ENCODE results near the gene SLC22A14.
"Not testable (repeated sequence)": the region's sequence is repeated elsewhere in the genome, so short reads cannot be mapped to it uniquely, and the experiment has no call there.

The SLC22A14 gene

GRCh38 chr3:38284756-38285150, 2.7 kb downstream of the SLC22A14 start:
- no peaks in the 10 kb centered on the region for H3K9me3 ChIP-seq (ENCODE audit: control insufficient read depth in 1 of 2, low read length in 2 of 2)
- no peak overlapping the region for H3K27ac ChIP-seq (ENCODE audit: low read depth, low read length)
- no peaks in the 10 kb centered on the region for H3K36me3 ChIP-seq (ENCODE audit: control insufficient read depth in 1 of 2, insufficient read depth in 2 of 2, low read length in 2 of 2)

DNA sequence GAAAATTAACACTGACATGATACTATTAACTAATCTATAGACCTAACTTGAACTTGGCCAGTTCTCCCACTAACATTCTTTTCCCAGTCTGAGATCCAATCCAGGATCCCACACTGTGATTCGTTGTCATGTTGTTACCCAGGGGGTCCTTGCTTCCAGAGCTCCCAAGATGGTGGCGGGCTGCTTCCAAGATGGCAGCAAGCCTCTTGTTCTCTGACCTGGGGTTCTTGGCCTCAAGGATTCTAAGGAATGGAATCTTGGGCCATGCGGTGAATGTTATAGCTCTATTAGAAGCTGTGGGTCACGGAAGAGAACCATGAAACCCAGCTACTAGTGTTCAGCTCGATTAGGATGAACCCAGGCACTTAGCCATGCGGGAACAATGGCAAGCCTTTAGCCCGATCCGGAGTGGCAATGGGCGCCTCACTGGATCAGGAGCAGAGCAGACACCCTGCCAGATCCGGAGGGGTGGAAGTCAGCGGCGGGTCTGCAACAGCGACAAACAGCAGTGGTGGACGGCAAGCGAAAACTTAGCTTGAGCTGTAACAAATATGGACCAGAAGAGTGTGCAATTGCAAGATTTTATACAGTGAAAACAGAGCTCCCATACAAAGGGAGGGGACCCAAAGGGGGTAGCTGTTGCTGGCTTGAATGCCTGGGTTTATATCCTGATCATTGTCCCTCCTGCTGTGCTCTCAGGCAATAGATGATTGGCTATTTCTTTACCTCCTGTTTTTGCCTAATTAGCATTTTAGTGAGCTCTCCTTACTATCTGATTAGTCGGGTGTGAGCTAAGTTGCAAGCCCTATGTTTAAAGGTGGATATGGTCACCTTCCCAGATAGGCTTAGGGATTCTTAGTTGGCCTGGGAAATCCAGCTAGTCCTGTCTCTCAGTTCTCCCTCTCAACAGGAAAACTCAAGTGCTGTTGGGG, 7.5 kb downstream of the SLC22A14 start:
- not testable (repeated sequence) for H3K36me3 ChIP-seq (ENCODE audit: control insufficient read depth in 1 of 2, insufficient read depth in 2 of 2, low read length in 2 of 2); H3K9me3 ChIP-seq (ENCODE audit: control insufficient read depth in 1 of 2, low read length in 2 of 2); H3K27ac ChIP-seq (ENCODE audit: low read depth, low read length); H3K9ac ChIP-seq (ENCODE audit: low read depth in 1 of 2, low read length in 2 of 2); H3K27me3 ChIP-seq (ENCODE audit: control insufficient read depth in 1 of 2, insufficient read depth in 2 of 2, low read length in 2 of 2); H3K4me3 ChIP-seq (ENCODE audit: low read depth in 1 of 2, low read length in 2 of 2); H3K4me1 ChIP-seq (ENCODE audit: control insufficient read depth in 1 of 2, insufficient read depth in 2 of 2, low read length in 2 of 2)

More at GRCh38 chr3:38284756-38285150, 2.7 kb downstream of the SLC22A14 start:
- H3K9ac ChIP-seq (ENCODE audit: low read depth in 1 of 2, low read length in 2 of 2) = no peak overlapping the region
- H3K27me3 ChIP-seq (ENCODE audit: control insufficient read depth in 1 of 2, insufficient read depth in 2 of 2, low read length in 2 of 2) = no peaks in the 10 kb centered on the region
- no peak overlapping the region for H3K4me3 ChIP-seq (ENCODE audit: low read depth in 1 of 2, low read length in 2 of 2)
- no peaks in the 10 kb centered on the region for H3K4me1 ChIP-seq (ENCODE audit: control insufficient read depth in 1 of 2, insufficient read depth in 2 of 2, low read length in 2 of 2)

DNA sequence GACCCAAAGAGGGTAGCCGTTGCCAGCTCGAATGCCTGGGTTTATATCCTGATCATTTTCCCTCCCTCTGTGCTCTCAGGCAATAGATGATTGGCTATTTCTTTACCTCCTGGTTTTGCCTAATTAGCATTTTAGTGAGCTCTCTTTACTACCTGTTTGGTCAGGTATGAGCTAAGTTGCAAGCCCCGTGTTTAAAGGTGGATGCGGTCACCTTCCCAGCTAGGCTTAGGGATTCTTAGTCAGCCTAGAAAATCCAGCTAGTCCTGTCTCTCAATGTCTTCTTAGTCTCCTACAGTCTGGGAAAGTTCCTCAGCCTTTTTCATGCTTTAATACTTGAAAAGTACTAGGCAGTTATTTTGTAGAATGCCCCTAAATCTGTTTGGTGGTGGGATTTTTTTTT, 15.0 kb downstream of the SLC22A14 start:
- H3K27ac ChIP-seq (ENCODE audit: low read depth, low read length); H3K9ac ChIP-seq (ENCODE audit: low read depth in 1 of 2, low read length in 2 of 2); H3K27me3 ChIP-seq (ENCODE audit: control insufficient read depth in 1 of 2, insufficient read depth in 2 of 2, low read length in 2 of 2); H3K4me1 ChIP-seq (ENCODE audit: control insufficient read depth in 1 of 2, insufficient read depth in 2 of 2, low read length in 2 of 2); H3K4me3 ChIP-seq (ENCODE audit: low read depth in 1 of 2, low read length in 2 of 2); H3K9me3 ChIP-seq (ENCODE audit: control insufficient read depth in 1 of 2, low read length in 2 of 2); H3K36me3 ChIP-seq (ENCODE audit: control insufficient read depth in 1 of 2, insufficient read depth in 2 of 2, low read length in 2 of 2): not testable (repeated sequence)

GRCh38 chr3:38297537-38297936, 15.4 kb downstream of the SLC22A14 start:
- no peaks in the 10 kb centered on the region for H3K36me3 ChIP-seq (ENCODE audit: control insufficient read depth in 1 of 2, insufficient read depth in 2 of 2, low read length in 2 of 2)
- no peak overlapping the region for H3K9ac ChIP-seq (ENCODE audit: low read depth in 1 of 2, low read length in 2 of 2)
- no peaks in the 10 kb centered on the region for H3K27me3 ChIP-seq (ENCODE audit: control insufficient read depth in 1 of 2, insufficient read depth in 2 of 2, low read length in 2 of 2)
- no peak overlapping the region for H3K27ac ChIP-seq (ENCODE audit: low read depth, low read length)
- no peaks in the 10 kb centered on the region for H3K4me1 ChIP-seq (ENCODE audit: control insufficient read depth in 1 of 2, insufficient read depth in 2 of 2, low read length in 2 of 2)
- no peaks in the 10 kb centered on the region for H3K9me3 ChIP-seq (ENCODE audit: control insufficient read depth in 1 of 2, low read length in 2 of 2)
- H3K4me3 ChIP-seq (ENCODE audit: low read depth in 1 of 2, low read length in 2 of 2) = no peak overlapping the region

DNA sequence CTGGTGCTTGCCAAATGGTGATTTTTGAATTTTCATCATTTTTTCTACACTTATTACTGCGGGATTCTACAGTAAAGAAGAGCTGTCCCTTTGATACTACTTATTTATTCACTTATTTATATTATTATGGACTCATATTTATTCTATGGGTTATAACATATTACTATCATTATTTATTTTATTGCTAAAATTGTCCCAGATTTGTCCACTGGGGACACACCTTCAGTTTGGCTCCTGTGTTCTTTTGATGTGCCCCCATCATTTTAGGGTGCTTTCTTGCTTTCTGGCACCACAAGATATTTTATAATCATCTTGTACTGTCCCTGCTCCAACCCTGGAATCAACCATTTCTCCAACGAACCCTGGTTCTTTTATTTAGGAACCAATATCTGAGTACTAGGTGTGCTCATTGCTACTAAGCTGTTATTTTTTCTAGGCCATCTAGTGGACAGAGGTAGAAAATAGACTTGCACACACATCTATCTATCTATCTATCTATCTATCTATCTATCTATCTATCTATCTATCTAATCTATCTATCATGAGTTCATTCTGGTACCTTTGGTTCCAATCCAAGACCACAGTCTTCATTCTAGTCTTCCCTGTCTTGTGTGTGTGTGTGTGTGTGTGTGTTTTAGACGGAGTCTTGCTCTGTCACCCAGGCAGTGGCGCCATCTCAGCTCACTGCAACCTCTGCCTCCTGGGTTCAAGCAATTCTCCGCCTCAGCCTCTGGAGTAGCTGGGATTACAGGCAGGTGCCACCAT, 16.0 kb downstream of the SLC22A14 start:
- Histone ChIP-seq H3K36me3 (ENCODE audit: control insufficient read depth in 1 of 2, insufficient read depth in 2 of 2, low read length in 2 of 2) (no peaks in the 10 kb centered on the region), H3K27me3 (ENCODE audit: control insufficient read depth in 1 of 2, insufficient read depth in 2 of 2, low read length in 2 of 2) (no peaks in the 10 kb centered on the region), H3K9ac (ENCODE audit: low read depth in 1 of 2, low read length in 2 of 2) (no peak overlapping the region), H3K4me1 (ENCODE audit: control insufficient read depth in 1 of 2, insufficient read depth in 2 of 2, low read length in 2 of 2) (no peaks in the 10 kb centered on the region), H3K9me3 (ENCODE audit: control insufficient read depth in 1 of 2, low read length in 2 of 2) (no peaks in the 10 kb centered on the region), H3K27ac (ENCODE audit: low read depth, low read length) (no peak overlapping the region), H3K4me3 (ENCODE audit: low read depth in 1 of 2, low read length in 2 of 2) (no peak overlapping the region)

DNA sequence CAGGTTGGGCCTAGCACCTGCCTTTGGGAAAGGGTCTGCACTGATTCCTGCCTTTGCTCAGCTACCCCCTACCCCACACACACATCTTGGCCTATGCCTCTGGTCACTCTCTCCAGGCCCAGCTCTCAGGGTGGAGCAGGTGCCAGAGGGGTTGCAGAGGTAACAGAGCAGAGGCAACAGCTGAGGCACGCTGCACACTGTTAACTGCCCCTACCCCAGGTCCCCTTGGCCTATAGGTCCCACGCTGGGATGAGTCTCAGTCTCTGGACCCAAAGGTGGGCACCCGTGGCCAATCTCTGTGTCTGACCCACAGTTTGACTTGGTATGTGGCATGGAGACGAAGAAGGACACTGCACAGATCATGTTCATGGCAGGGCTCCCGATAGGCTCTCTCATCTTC, 24.8 kb downstream of the SLC22A14 start:
- Histone ChIP-seq H3K9ac (ENCODE audit: low read depth in 1 of 2, low read length in 2 of 2) (no peak overlapping the region), H3K9me3 (ENCODE audit: control insufficient read depth in 1 of 2, low read length in 2 of 2) (no peaks in the 10 kb centered on the region), H3K4me3 (ENCODE audit: low read depth in 1 of 2, low read length in 2 of 2) (no peak overlapping the region), H3K27ac (ENCODE audit: low read depth, low read length) (no peak overlapping the region), H3K27me3 (ENCODE audit: control insufficient read depth in 1 of 2, insufficient read depth in 2 of 2, low read length in 2 of 2) (no peaks in the 10 kb centered on the region), H3K4me1 (ENCODE audit: control insufficient read depth in 1 of 2, insufficient read depth in 2 of 2, low read length in 2 of 2) (no peaks in the 10 kb centered on the region), H3K36me3 (ENCODE audit: control insufficient read depth in 1 of 2, insufficient read depth in 2 of 2, low read length in 2 of 2) (no peaks in the 10 kb centered on the region)

GRCh38 chr3:38307599-38307998, 25.5 kb downstream of the SLC22A14 start:
- no peaks in the 10 kb centered on the region for H3K27me3 ChIP-seq (ENCODE audit: control insufficient read depth in 1 of 2, insufficient read depth in 2 of 2, low read length in 2 of 2)
- H3K9me3 ChIP-seq (ENCODE audit: control insufficient read depth in 1 of 2, low read length in 2 of 2) = no peaks in the 10 kb centered on the region
- H3K36me3 ChIP-seq (ENCODE audit: control insufficient read depth in 1 of 2, insufficient read depth in 2 of 2, low read length in 2 of 2) = no peaks in the 10 kb centered on the region
- H3K4me1 ChIP-seq (ENCODE audit: control insufficient read depth in 1 of 2, insufficient read depth in 2 of 2, low read length in 2 of 2) = no peaks in the 10 kb centered on the region
- no peak overlapping the region for H3K9ac ChIP-seq (ENCODE audit: low read depth in 1 of 2, low read length in 2 of 2)
- no peak overlapping the region for H3K27ac ChIP-seq (ENCODE audit: low read depth, low read length)
- no peak overlapping the region for H3K4me3 ChIP-seq (ENCODE audit: low read depth in 1 of 2, low read length in 2 of 2)

GRCh38 chr3:38308456-38308855, 26.4 kb downstream of the SLC22A14 start:
- Histone ChIP-seq H3K9ac (ENCODE audit: low read depth in 1 of 2, low read length in 2 of 2) (no peak overlapping the region), H3K9me3 (ENCODE audit: control insufficient read depth in 1 of 2, low read length in 2 of 2) (no peaks in the 10 kb centered on the region), H3K4me3 (ENCODE audit: low read depth in 1 of 2, low read length in 2 of 2) (no peak overlapping the region), H3K27ac (ENCODE audit: low read depth, low read length) (no peak overlapping the region), H3K27me3 (ENCODE audit: control insufficient read depth in 1 of 2, insufficient read depth in 2 of 2, low read length in 2 of 2) (no peaks in the 10 kb centered on the region), H3K36me3 (ENCODE audit: control insufficient read depth in 1 of 2, insufficient read depth in 2 of 2, low read length in 2 of 2) (no peaks in the 10 kb centered on the region), H3K4me1 (ENCODE audit: control insufficient read depth in 1 of 2, insufficient read depth in 2 of 2, low read length in 2 of 2) (no peaks in the 10 kb centered on the region)

DNA sequence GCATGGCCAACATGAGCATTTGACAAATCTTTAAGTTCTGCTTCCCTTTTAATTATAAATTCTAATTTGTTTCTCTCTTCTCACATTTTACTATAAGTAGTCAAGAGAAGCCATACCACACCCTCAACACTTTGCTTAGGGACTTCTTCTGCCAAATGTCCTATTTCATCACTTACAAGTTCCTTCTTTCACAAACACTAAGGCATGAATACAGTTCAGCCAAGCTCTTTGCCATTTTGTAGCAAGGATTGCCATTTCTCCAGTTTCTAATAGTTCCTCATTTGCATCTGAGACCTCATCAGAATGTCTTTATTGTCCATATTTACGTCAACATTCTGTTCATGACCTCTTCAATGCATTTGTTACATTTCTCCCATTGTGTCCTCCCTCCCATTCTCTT, 29.4 kb downstream of the SLC22A14 start:
- H3K36me3 ChIP-seq (ENCODE audit: control insufficient read depth in 1 of 2, insufficient read depth in 2 of 2, low read length in 2 of 2) = no peaks in the 10 kb centered on the region
- peaks cover 0 to 4% of the 10 kb centered on the region in 2 donors for H3K27me3 ChIP-seq (ENCODE audit: control insufficient read depth in 1 of 2, insufficient read depth in 2 of 2, low read length in 2 of 2)
- peaks cover 1 to 7% of the 10 kb centered on the region in 2 donors for H3K4me1 ChIP-seq (ENCODE audit: control insufficient read depth in 1 of 2, insufficient read depth in 2 of 2, low read length in 2 of 2)
- no peak overlapping the region for H3K4me3 ChIP-seq (ENCODE audit: low read depth in 1 of 2, low read length in 2 of 2)
- H3K27ac ChIP-seq (ENCODE audit: low read depth, low read length) = no peak overlapping the region
- no peak overlapping the region for H3K9ac ChIP-seq (ENCODE audit: low read depth in 1 of 2, low read length in 2 of 2)
- no peaks in the 10 kb centered on the region for H3K9me3 ChIP-seq (ENCODE audit: control insufficient read depth in 1 of 2, low read length in 2 of 2)

- peaks cover 0 to 4% of the 10 kb centered on the region in 2 donors for H3K27me3 ChIP-seq (ENCODE audit: control insufficient read depth in 1 of 2, insufficient read depth in 2 of 2, low read length in 2 of 2)
- H3K4me3 ChIP-seq (ENCODE audit: low read depth in 1 of 2, low read length in 2 of 2) = no peak overlapping the region
- peaks cover 5 to 12% of the 10 kb centered on the region in 2 donors for H3K4me1 ChIP-seq (ENCODE audit: control insufficient read depth in 1 of 2, insufficient read depth in 2 of 2, low read length in 2 of 2)
- no peak overlapping the region for H3K9ac ChIP-seq (ENCODE audit: low read depth in 1 of 2, low read length in 2 of 2)
- H3K27ac ChIP-seq (ENCODE audit: low read depth, low read length) = no peak overlapping the region
- no peaks in the 10 kb centered on the region for H3K36me3 ChIP-seq (ENCODE audit: control insufficient read depth in 1 of 2, insufficient read depth in 2 of 2, low read length in 2 of 2)
- H3K9me3 ChIP-seq (ENCODE audit: control insufficient read depth in 1 of 2, low read length in 2 of 2) = no peaks in the 10 kb centered on the region
These were observed 29.8 kb downstream of the SLC22A14 start for GRCh38 chr3:38311941-38312340.
